Upper lobe of left lung (tissue), 6 donors: ENCODE results near the gene TRIP12. TPM values are rescaled to one million over a fixed set of nuclear protein-coding genes. Genes with fewer than 3 reads are reported as not detected.
A peak's percentile ranks its signal among the peaks of the same experiment; 100 is the strongest.
"Not testable (repeated sequence)": the region's sequence is repeated elsewhere in the genome, so short reads cannot be mapped to it uniquely, and the experiment has no call there.

Experiments
- ATAC-seq, 2 donors: fragments of 200-7000 bp; cut with Tn5 transposase; one replicate each; pipeline ENCODE4 v1.9.1; 2022; ENCODE audit warnings: mild to moderate bottlenecking in 2 of 2, moderate library complexity in 2 of 2; ENCODE audit not compliant: low FRiP score in 2 of 2
- DNase-seq, 2 donors: peaks; one replicate each; pipeline ENCODE4 v3.0.0-alpha.2; 2019 to 2020
- H3K27ac ChIP-seq, 4 donors: fragments of 200-600 bp; sonication (generic); one replicate each; pipeline ENCODE4 v1.5.1; 2016 to 2019
- H3K27me3 ChIP-seq, 4 donors: fragments of 200-600 bp; sonication (generic); one replicate each; pipeline ENCODE4 v1.5.1; 2017 to 2019
- H3K36me3 ChIP-seq, 4 donors: fragments of 200-600 bp; sonication (generic); one replicate each; pipeline ENCODE4 v1.5.1; 2016 to 2019
- H3K4me1 ChIP-seq, 4 donors: fragments of 200-600 bp; sonication (generic); one replicate each; pipeline ENCODE4 v1.5.1; 2018 to 2019
- H3K4me3 ChIP-seq, 4 donors: fragments of 200-600 bp; sonication (generic); one replicate each; pipeline ENCODE4 v1.5.1; 2017 to 2019; ENCODE audit warnings: mild to moderate bottlenecking in 2 of 4, moderate library complexity in 1 of 4
- H3K9me3 ChIP-seq, 4 donors: fragments of 200-600 bp; sonication (generic); one replicate each; pipeline ENCODE4 v1.5.1; 2018 to 2019
- CTCF ChIP-seq, 6 experiments: fragments of 450-650 bp in 4 of 6; fragments of 200-600 bp in 2 of 6; sonication (generic) in 2 of 6; IDR thresholded peaks; one replicate each; pipeline ENCODE4 v1.5.1; 2016 to 2019; ENCODE audit warnings: antibody characterized with exemption in 6 of 6
- EP300 ChIP-seq, 4 donors: sonication (generic); formaldehyde crosslinking; IDR thresholded peaks; one replicate each; pipeline ENCODE4 v1.5.1; 2017; ENCODE audit warnings: antibody characterized with exemption in 4 of 4, control low read depth in 2 of 4
- POLR2A ChIP-seq, 4 donors: fragments of 450-650 bp; IDR thresholded peaks; one replicate each; pipeline ENCODE4 v1.5.1; 2016 to 2017; ENCODE audit warnings: antibody characterized with exemption in 4 of 4, mild to moderate bottlenecking in 2 of 4
- POLR2AphosphoS5 ChIP-seq, 2 donors: sonication (generic); formaldehyde crosslinking; IDR thresholded peaks; one replicate each; pipeline ENCODE4 v1.5.1; 2017; ENCODE audit warnings: antibody characterized with exemption in 2 of 2
- WGBS, 2 donors: methylation state at CpG; one replicate each; pipeline ENCODE4 v1.1.5; 2017 to 2018; 5-methylcytosine and 5-hydroxymethylcytosine counted together
- total RNA-seq, 6 donors: library from RNA; depleted of rRNA in 4 of 6; stranded (reverse); fragments of >200 nt in 4 of 6; gene quantifications; one replicate each; pipeline versions ENCODE4 v1.1.0 to v1.2.1, GENCODE V29; 2016 to 2021
- donor health status: DM: no; HTN: no; CAD: no; lungs with moderate emphysema.
- donor health status: DM: no; HTN: yes; CAD: no; lungs with severe emphysema.

Gene TRIP12
- total RNA-seq, 6 donors from 2014 or later = 164 to 202 (median 180) TPM

GRCh38 chr2:229761663-229762062 lies 160.1 kb downstream of the TRIP12 start:
- H3K27me3 ChIP-seq = no peaks in the 10 kb centered on the region
- no peaks in the 10 kb centered on the region for H3K9me3 ChIP-seq
- H3K36me3 ChIP-seq = peaks cover 5 to 38% (median 26%) of the 10 kb centered on the region in 4 donors
- no peak overlapping the region for H3K27ac ChIP-seq
- no peak for DNase-seq
- no peak for ATAC-seq
- WGBS, 2 donors = 60 to 63% methylated on average over 1 of the region's 1 CpG
- no peak for TF ChIP-seq POLR2AphosphoS5 (IDR thresholded peaks at IDR 0.05)
- no peak for TF ChIP-seq EP300 (IDR thresholded peaks at IDR 0.05)
- TF ChIP-seq POLR2A (IDR thresholded peaks at IDR 0.05) = no peak
- no peak for TF ChIP-seq CTCF (IDR thresholded peaks at IDR 0.05)
- no peak overlapping the region for H3K4me3 ChIP-seq
- no peaks in the 10 kb centered on the region for H3K4me1 ChIP-seq

- not testable (repeated sequence) for H3K27me3 ChIP-seq, H3K4me1 ChIP-seq, ATAC-seq, H3K4me3 ChIP-seq, H3K9me3 ChIP-seq, H3K36me3 ChIP-seq, H3K27ac ChIP-seq, DNase-seq
- 97 to 98% methylated on average over 10 of the region's 10 CpGs for WGBS, 2 donors
Observed at GRCh38 chr2:229757462-229757861, 164.3 kb downstream of the TRIP12 start.

GRCh38 chr2:229752970-229753729 lies 168.7 kb downstream of the TRIP12 start:
- no peaks in the 10 kb centered on the region for H3K27me3 ChIP-seq
- H3K9me3 ChIP-seq = no peaks in the 10 kb centered on the region
- no peak for TF ChIP-seq POLR2A (IDR thresholded peaks at IDR 0.05)
- TF ChIP-seq EP300 (IDR thresholded peaks at IDR 0.05) = no peak
- no peak for TF ChIP-seq POLR2AphosphoS5 (IDR thresholded peaks at IDR 0.05)
- no peak for TF ChIP-seq CTCF (IDR thresholded peaks at IDR 0.05)
- H3K4me3 ChIP-seq = no peak overlapping the region
- DNase-seq (no peak), ATAC-seq (peak in 1 of 2 donors; percentile 19)
- H3K27ac ChIP-seq = no peak overlapping the region
- H3K4me1 ChIP-seq = no peaks in the 10 kb centered on the region
- no peaks in the 10 kb centered on the region for H3K36me3 ChIP-seq
- 70 to 78% methylated on average over 11 of the region's 11 CpGs for WGBS, 2 donors

GRCh38 chr2:229749779-229750178 lies 172.0 kb downstream of the TRIP12 start:
- Histone ChIP-seq H3K4me1 (no peaks in the 10 kb centered on the region), H3K27ac (no peak overlapping the region), H3K4me3 (no peak overlapping the region), H3K9me3 (no peaks in the 10 kb centered on the region), H3K27me3 (no peaks in the 10 kb centered on the region), H3K36me3 (no peaks in the 10 kb centered on the region)
- 78 to 81% methylated on average over 6 of the region's 6 CpGs for WGBS, 2 donors
- no peak for TF ChIP-seq EP300 (IDR thresholded peaks at IDR 0.05)
- no peak for TF ChIP-seq POLR2AphosphoS5 (IDR thresholded peaks at IDR 0.05)
- TF ChIP-seq CTCF (IDR thresholded peaks at IDR 0.05) = no peak
- TF ChIP-seq POLR2A (IDR thresholded peaks at IDR 0.05) = no peak
- ATAC-seq (peak in 1 of 2 donors; percentile 19), DNase-seq (no peak)

- no peak for DNase-seq
Observed at GRCh38 chr2:229748950-229749349, 172.9 kb downstream of the TRIP12 start.

GRCh38 chr2:229742691-229743090 lies 179.1 kb downstream of the TRIP12 start:
- peaks cover 1 to 11% (median 8%) of the 10 kb centered on the region in 4 donors for H3K9me3 ChIP-seq
- WGBS, 2 donors = 100% methylated on average over 5 of the region's 35 CpGs; no CpG with 5 or more reads in 1 of the 2 donors
- H3K27me3 ChIP-seq, H3K27ac ChIP-seq, H3K36me3 ChIP-seq, H3K4me3 ChIP-seq, ATAC-seq, H3K4me1 ChIP-seq: not testable (repeated sequence)
- peak in 1 of 2 donors; percentile 60 for DNase-seq

More at GRCh38 chr2:229748950-229749349, 172.9 kb downstream of the TRIP12 start:
- Histone ChIP-seq H3K36me3 (no peaks in the 10 kb centered on the region), H3K4me3 (no peak overlapping the region), H3K9me3 (no peaks in the 10 kb centered on the region), H3K4me1 (no peaks in the 10 kb centered on the region), H3K27ac (no peak overlapping the region), H3K27me3 (no peaks in the 10 kb centered on the region)
- WGBS, 2 donors = 84 to 93% methylated on average over 3 of the region's 3 CpGs
- TF ChIP-seq POLR2A (IDR thresholded peaks at IDR 0.05) (no peak), CTCF (IDR thresholded peaks at IDR 0.05) (no peak), POLR2AphosphoS5 (IDR thresholded peaks at IDR 0.05) (no peak), EP300 (IDR thresholded peaks at IDR 0.05) (no peak)
- no peak for ATAC-seq
